BLaER1 treated with 17β-estradiol and CSF1 and Interleukin-3, amounts not matched to agents 10 nM and 100 nM (cell line): ENCODE data around the gene LGALS3BP.

Source experiments
- H3K27ac ChIP-seq, 11 experiments: shearing (Covaris generic); formaldehyde crosslinking; 2 replicates each; pipeline ENCODE4 v1.8.1; 2022
- H3K27me3 ChIP-seq, 11 experiments: shearing (Covaris generic); formaldehyde crosslinking; 2 replicates each; pipeline ENCODE4 v1.8.1; 2022
- H3K36me3 ChIP-seq, 11 experiments: shearing (Covaris generic); formaldehyde crosslinking; 2 replicates each; pipeline ENCODE4 v1.8.1; 2022
- H3K4me1 ChIP-seq, 10 experiments: shearing (Covaris generic); formaldehyde crosslinking; 2 replicates each; pipeline ENCODE4 v1.8.1; 2022
- H3K4me2 ChIP-seq, 11 experiments: shearing (Covaris generic); formaldehyde crosslinking; 2 replicates each; pipeline ENCODE4 v1.8.1; 2022
- H3K4me3 ChIP-seq, 10 experiments: shearing (Covaris generic); formaldehyde crosslinking; 2 replicates each; pipeline ENCODE4 v1.8.1; 2022
- H3K9ac ChIP-seq, 11 experiments: shearing (Covaris generic); formaldehyde crosslinking; 2 replicates each; pipeline ENCODE4 v1.8.1; 2022
- H3K9me3 ChIP-seq, 11 experiments: shearing (Covaris generic); formaldehyde crosslinking; replicated peaks in 1 of 11; 2 replicates each; pipeline ENCODE4 v1.8.1; 2022
- H4K20me1 ChIP-seq, 11 experiments: shearing (Covaris generic); formaldehyde crosslinking; 2 replicates each; pipeline ENCODE4 v1.8.1; 2022
- Cebpa-rat ChIP-seq, 11 experiments: shearing (Covaris generic); IDR thresholded peaks; 2 replicates each; pipeline ENCODE4 v1.8.1; 2022

The LGALS3BP gene

DNA sequence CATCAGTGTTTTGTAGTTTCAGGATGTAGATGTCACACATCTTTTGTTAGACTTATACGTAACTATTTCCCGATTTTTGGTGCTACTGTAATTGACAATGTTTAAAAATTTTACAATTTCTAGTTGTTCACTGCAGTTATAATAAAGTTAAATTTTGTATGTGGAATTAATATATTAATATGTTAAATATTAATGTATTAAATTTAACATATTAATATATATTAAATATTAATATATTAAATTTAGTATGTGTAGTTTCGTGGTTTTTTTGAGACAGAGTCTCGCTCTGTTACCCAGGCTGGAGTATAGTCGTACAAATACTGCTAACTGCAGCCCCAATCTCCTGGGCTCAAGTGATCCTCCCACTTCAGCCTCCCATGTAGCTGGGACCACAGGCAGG lies 5.7 kb upstream of the LGALS3BP start:
- Histone ChIP-seq H3K4me2 (peak overlapping the region; percentile 74 to 92 (median 85); a peak in 21 of 22 replicates), H3K27ac (peak overlapping the region; percentile 37 to 83 (median 77); a peak in 21 of 22 replicates)
- TF ChIP-seq Cebpa-rat (IDR thresholded peaks at IDR 0.05): no peak

DNA sequence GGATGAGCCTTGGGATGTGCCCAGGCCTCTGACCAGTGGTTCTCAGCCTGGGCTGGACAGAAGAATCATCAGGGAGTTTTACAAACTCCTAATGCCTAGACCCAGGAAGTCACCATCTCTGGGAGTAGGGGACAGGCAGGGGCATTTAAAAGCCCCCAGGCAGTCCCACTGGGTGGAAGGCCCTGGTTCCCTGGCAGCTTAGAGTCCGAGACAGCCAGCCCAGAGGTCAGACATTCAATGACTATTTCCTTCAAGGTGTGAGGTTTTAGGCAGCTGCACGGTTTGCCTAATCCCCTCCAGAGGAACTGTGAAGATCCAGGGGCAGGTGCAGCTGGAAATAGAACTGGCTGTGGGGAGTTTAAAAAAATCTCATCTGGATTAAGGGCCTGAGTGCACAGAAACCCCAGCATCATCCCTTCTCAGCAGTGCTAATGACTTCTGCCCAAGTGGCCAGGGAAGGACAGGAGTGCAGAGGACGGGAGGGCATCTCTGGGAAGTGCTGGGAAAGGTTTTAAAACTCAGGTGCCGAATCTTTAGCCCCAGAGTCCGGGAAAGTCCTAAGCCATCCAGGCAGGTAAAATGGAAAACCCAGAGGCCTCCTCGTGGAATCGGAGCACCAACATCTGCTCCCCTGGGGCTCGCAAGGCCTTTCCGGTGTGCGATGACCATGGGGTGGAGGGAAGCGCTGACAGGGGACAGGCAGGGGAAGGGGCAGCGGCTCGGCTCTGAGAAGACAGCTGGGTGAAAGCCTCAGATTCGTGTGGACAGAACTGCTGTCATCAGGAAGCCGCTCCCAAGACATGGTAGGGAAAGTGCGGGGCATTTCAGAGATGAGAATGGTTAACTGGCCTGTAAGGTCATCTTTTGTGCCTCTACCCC lies 1.5 kb upstream of the LGALS3BP start:
- H3K36me3 ChIP-seq: peaks cover 0 to 5% (median 0%) of the 10 kb centered on the region in 11 experiments; a peak in 2 of 22 replicates
- H3K9ac ChIP-seq: peak overlapping the region in 10 of 11 experiments; percentile 31 to 77 (median 68); a peak in 18 of 22 replicates
- no peaks in the 10 kb centered on the region for H3K9me3 ChIP-seq
- peak overlapping the region; percentile 82 to 96 (median 89) for H3K4me2 ChIP-seq
- H4K20me1 ChIP-seq: peaks cover 0 to 23% (median 7%) of the 10 kb centered on the region in 11 experiments; a peak in 8 of 22 replicates
- no peaks in the 10 kb centered on the region for H3K27me3 ChIP-seq
- peak overlapping the region in 10 of 11 experiments; percentile 42 to 85 (median 80); a peak in 19 of 22 replicates for H3K27ac ChIP-seq
- peak overlapping the region in 3 of 10 experiments; percentile 55 to 58 (median 57); a peak in 3 of 20 replicates for H3K4me3 ChIP-seq
- TF ChIP-seq Cebpa-rat (IDR thresholded peaks at IDR 0.05): no peak
- peaks cover 65 to 86% (median 75%) of the 10 kb centered on the region in 10 experiments for H3K4me1 ChIP-seq

More for the DNA sequence above, 5.7 kb upstream of the LGALS3BP start:
- Histone ChIP-seq H3K36me3 (peaks cover 6 to 18% (median 13%) of the 10 kb centered on the region in 11 experiments), H3K27me3 (no peaks in the 10 kb centered on the region), H4K20me1 (no peaks in the 10 kb centered on the region), H3K9ac (peak overlapping the region in 9 of 11 experiments; percentile 51 to 70 (median 62); a peak in 13 of 22 replicates), H3K4me3 (peak overlapping the region in 3 of 10 experiments; percentile 26 to 42 (median 36); a peak in 3 of 20 replicates), H3K9me3 (no peaks in the 10 kb centered on the region), H3K4me1 (peaks cover 49 to 79% (median 67%) of the 10 kb centered on the region in 10 experiments)

DNA sequence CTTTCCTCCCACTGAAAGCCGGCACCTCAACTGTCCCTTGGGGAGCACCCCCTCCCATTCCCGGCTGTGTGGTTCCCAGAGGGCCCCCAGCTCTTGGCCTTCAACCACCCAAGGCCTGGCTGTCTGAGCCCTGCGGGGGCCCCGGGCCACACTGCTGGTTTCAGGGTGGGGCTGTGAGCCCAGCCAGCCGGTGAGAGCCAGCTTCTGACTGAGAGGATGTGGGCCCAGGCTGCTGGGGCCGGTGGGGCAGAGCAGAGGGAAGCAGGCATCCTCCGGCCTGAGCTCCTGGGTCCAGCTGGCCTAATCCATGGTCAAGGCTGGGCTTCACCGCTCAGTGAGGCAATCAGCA lies 875 bp upstream of the LGALS3BP start:
- Histone ChIP-seq H3K36me3 (peaks cover 0 to 8% (median 0%) of the 10 kb centered on the region in 11 experiments; a peak in 2 of 22 replicates), H3K4me2 (peak overlapping the region; percentile 82 to 96 (median 89)), H3K9me3 (no peaks in the 10 kb centered on the region), H3K4me1 (peaks cover 65 to 86% (median 73%) of the 10 kb centered on the region in 10 experiments), H4K20me1 (peaks cover 0 to 28% (median 7%) of the 10 kb centered on the region in 11 experiments; a peak in 8 of 22 replicates), H3K9ac (peak overlapping the region; percentile 31 to 77 (median 68); a peak in 20 of 22 replicates), H3K4me3 (peak overlapping the region in 8 of 10 experiments; percentile 18 to 58 (median 48); a peak in 9 of 20 replicates), H3K27ac (peak overlapping the region; percentile 42 to 85 (median 79); a peak in 21 of 22 replicates), H3K27me3 (no peaks in the 10 kb centered on the region)
- no peak for TF ChIP-seq Cebpa-rat (IDR thresholded peaks at IDR 0.05)

DNA sequence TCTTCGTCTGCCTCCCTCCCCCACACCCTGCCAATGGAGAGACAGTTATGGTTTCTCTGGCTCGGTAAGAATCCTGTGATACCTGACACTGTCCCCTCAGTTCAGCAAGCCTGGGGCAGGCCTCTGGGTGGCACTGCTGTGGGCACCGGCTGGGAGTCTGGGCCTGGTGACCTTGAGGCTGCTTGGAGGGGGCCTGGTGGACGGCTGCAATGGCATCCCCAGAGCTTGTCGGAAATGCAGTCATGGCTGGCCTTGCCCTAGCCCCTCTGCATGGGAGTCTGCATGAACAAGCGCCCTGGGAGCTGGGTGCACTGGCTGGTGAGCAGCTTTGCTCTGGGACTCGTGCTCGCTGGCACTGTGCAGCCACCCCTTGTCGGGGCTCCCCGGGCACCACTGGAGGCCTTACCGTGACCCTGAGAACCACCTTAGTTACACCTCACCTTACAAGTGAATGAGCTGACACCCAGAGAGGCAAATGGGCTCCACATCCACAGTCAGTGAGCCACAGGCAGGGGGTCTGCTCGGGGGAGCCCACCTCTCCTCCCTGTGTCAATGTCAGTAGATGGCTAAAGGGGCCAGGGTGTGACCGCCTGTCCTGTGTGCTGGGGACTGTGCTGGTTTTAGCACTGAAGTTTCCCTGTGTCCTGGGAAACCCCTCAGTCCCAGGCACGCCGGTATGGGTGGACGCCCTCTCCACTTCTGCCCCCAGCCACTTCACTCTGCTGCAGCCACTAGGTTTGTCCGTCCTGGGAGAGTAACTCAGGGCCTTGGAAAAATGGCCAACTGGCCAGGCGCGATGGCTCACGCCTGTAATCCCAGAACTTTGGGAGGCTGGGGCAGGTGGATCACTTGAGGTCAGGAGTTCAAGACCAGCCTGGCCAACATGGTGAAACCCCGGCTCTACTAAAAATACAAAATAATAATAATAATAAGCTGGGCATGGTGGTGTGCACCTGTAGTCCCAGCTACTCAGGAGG lies 1.4 kb downstream of the LGALS3BP start:
- H3K4me1 ChIP-seq: peaks cover 60 to 76% (median 70%) of the 10 kb centered on the region in 10 experiments
- peaks cover 0 to 16% (median 0%) of the 10 kb centered on the region in 11 experiments; a peak in 5 of 22 replicates for H3K36me3 ChIP-seq
- no peaks in the 10 kb centered on the region for H3K27me3 ChIP-seq
- H4K20me1 ChIP-seq: peaks cover 0 to 28% (median 7%) of the 10 kb centered on the region in 11 experiments; a peak in 8 of 22 replicates
- H3K4me2 ChIP-seq: peak overlapping the region; percentile 82 to 96 (median 89)
- no peaks in the 10 kb centered on the region for H3K9me3 ChIP-seq
- peak overlapping the region in 4 of 11 experiments; percentile 2 to 85 (median 19); a peak in 7 of 22 replicates for H3K27ac ChIP-seq
- peak overlapping the region in 6 of 10 experiments; percentile 45 to 58 (median 52); a peak in 9 of 20 replicates for H3K4me3 ChIP-seq
- peak overlapping the region in 8 of 11 experiments; percentile 38 to 77 (median 66); a peak in 12 of 22 replicates for H3K9ac ChIP-seq
- TF ChIP-seq Cebpa-rat (IDR thresholded peaks at IDR 0.05): no peak

DNA sequence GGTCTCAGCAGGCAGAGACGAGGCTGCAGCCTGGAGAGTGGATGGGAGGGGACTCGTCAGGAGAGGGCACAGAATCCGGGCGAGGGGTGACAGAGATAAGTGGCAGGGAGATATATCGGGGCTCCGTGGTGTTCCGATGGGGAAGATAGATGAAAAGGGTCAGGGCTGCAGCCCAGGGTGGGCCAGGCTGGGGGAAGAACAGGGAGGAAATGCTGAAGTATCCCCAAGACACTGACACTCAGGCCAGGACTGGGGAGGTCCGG lies 2.1 kb downstream of the LGALS3BP start:
- Histone ChIP-seq H3K27ac (peak overlapping the region in 3 of 11 experiments; percentile 13 to 85 (median 15); a peak in 3 of 22 replicates), H3K4me3 (peak overlapping the region in 1 of 10 experiments; percentile 55; a peak in 1 of 20 replicates), H3K36me3 (peaks cover 0 to 20% (median 0%) of the 10 kb centered on the region in 11 experiments; a peak in 5 of 22 replicates), H3K9me3 (no peaks in the 10 kb centered on the region), H3K27me3 (no peaks in the 10 kb centered on the region), H3K9ac (peak overlapping the region in 8 of 11 experiments; percentile 11 to 77 (median 44); a peak in 8 of 22 replicates), H3K4me2 (peak overlapping the region; percentile 82 to 96 (median 89)), H3K4me1 (peaks cover 60 to 76% (median 70%) of the 10 kb centered on the region in 10 experiments), H4K20me1 (peaks cover 0 to 28% (median 7%) of the 10 kb centered on the region in 11 experiments; a peak in 8 of 22 replicates)
- TF ChIP-seq Cebpa-rat (IDR thresholded peaks at IDR 0.05): no peak

DNA sequence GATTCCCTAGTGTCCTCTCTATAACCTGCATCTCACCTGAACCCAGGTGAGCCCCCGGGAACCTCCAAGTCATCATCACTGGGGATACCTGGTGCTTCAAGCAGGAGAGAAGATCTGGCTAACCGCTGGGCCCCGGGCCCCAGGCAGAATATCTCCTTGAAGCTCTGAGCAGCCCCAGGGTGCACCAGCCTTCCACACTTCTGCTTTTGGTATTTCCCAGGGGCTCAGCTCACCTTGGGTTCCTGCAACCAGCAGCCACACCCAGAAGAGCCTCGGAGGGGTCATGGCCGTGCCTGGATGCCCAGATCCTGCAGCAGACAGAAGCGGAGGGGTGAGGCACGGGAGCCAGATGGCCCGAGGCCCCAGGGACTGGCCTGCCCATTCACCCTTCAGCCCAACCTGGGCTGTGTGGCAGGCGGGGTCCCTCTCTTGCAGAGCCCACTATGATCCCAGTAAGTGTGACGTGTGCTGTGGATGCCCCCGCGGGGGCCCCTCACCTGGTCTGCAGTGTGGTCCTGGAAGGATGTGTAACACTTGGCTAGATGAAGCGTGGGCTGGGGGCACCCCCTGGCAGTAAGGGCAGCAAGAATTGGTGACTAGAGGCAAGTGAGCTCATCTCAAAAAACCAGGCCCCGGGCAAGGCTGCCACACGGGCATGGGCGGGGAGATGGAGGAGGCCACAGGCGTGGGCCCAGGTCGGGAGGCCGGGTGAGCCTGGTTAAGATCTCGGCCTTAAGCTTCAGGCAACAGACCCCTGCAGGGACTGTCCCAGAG lies 2.6 kb downstream of the LGALS3BP start:
- Histone ChIP-seq H3K4me2 (peak overlapping the region; percentile 82 to 96 (median 89)), H3K4me3 (peak overlapping the region in 1 of 10 experiments; percentile 55; a peak in 1 of 20 replicates), H4K20me1 (peaks cover 0 to 29% (median 7%) of the 10 kb centered on the region in 11 experiments; a peak in 8 of 22 replicates), H3K9ac (peak overlapping the region in 8 of 11 experiments; percentile 11 to 77 (median 44); a peak in 12 of 22 replicates), H3K4me1 (peaks cover 60 to 75% (median 70%) of the 10 kb centered on the region in 10 experiments), H3K36me3 (peaks cover 0 to 26% (median 0%) of the 10 kb centered on the region in 11 experiments; a peak in 5 of 22 replicates), H3K9me3 (no peaks in the 10 kb centered on the region), H3K27ac (peak overlapping the region in 3 of 11 experiments; percentile 13 to 85 (median 15); a peak in 3 of 22 replicates), H3K27me3 (no peaks in the 10 kb centered on the region)
- no peak for TF ChIP-seq Cebpa-rat (IDR thresholded peaks at IDR 0.05)
